IPS-18a (cell line): ENCODE results near the gene RFX6.

Experiments used
- H3K27ac ChIP-seq: one replicate; pipeline ENCODE4 v1.5.1; 2013; ENCODE audit warnings: low read length
- H3K27me3 ChIP-seq: one replicate; pipeline ENCODE4 v1.6.1; 2013; ENCODE audit warnings: mild to moderate bottlenecking, low read length; ENCODE audit not compliant: control insufficient read depth, insufficient read depth
- H3K36me3 ChIP-seq: one replicate; pipeline ENCODE4 v1.6.1; 2013; ENCODE audit warnings: low read depth, low read length; ENCODE audit not compliant: control insufficient read depth
- H3K4me1 ChIP-seq: one replicate; pipeline ENCODE4 v1.6.1; 2013; ENCODE audit warnings: low read depth, low read length; ENCODE audit not compliant: control insufficient read depth
- H3K4me3 ChIP-seq: one replicate; pipeline ENCODE4 v1.5.1; 2013; ENCODE audit warnings: low read length
- H3K9ac ChIP-seq: one replicate; pipeline ENCODE4 v1.6.1; 2013; ENCODE audit warnings: mild to moderate bottlenecking, low read length, moderate library complexity
- H3K9me3 ChIP-seq: one replicate; pipeline ENCODE4 v1.6.1; 2013; ENCODE audit warnings: low read depth, low read length; ENCODE audit not compliant: control insufficient read depth

RFX6 gene

GRCh38 chr6:116948533-116949304 lies 71.7 kb downstream of the RFX6 start:
- Histone ChIP-seq H3K36me3 (no peaks in the 10 kb centered on the region), H3K27ac (no peak overlapping the region), H3K4me3 (no peak overlapping the region), H3K9me3 (no peaks in the 10 kb centered on the region), H3K27me3 (no peaks in the 10 kb centered on the region), H3K4me1 (no peaks in the 10 kb centered on the region), H3K9ac (no peak overlapping the region)

GRCh38 chr6:116949964-116950363 lies 72.9 kb downstream of the RFX6 start:
- Histone ChIP-seq H3K36me3 (no peaks in the 10 kb centered on the region), H3K4me1 (no peaks in the 10 kb centered on the region), H3K9ac (no peak overlapping the region), H3K27me3 (no peaks in the 10 kb centered on the region), H3K4me3 (no peak overlapping the region), H3K9me3 (no peaks in the 10 kb centered on the region), H3K27ac (no peak overlapping the region)

- Histone ChIP-seq H3K36me3 (no peaks in the 10 kb centered on the region), H3K9ac (no peak overlapping the region), H3K27me3 (no peaks in the 10 kb centered on the region), H3K9me3 (no peaks in the 10 kb centered on the region), H3K4me3 (no peak overlapping the region), H3K4me1 (no peaks in the 10 kb centered on the region), H3K27ac (no peak overlapping the region)
These were observed 77.3 kb downstream of the RFX6 start for GRCh38 chr6:116954335-116954734.

GRCh38 chr6:116954938-116955337 lies 77.9 kb downstream of the RFX6 start:
- H3K4me3 ChIP-seq: no peak overlapping the region
- no peaks in the 10 kb centered on the region for H3K9me3 ChIP-seq
- no peak overlapping the region for H3K27ac ChIP-seq
- H3K9ac ChIP-seq: no peak overlapping the region
- H3K27me3 ChIP-seq: no peaks in the 10 kb centered on the region
- no peaks in the 10 kb centered on the region for H3K36me3 ChIP-seq
- no peaks in the 10 kb centered on the region for H3K4me1 ChIP-seq

- Histone ChIP-seq H3K9me3 (no peaks in the 10 kb centered on the region), H3K4me1 (no peaks in the 10 kb centered on the region), H3K36me3 (no peaks in the 10 kb centered on the region), H3K4me3 (no peak overlapping the region), H3K9ac (no peak overlapping the region), H3K27me3 (no peaks in the 10 kb centered on the region), H3K27ac (no peak overlapping the region)
These were observed 78.7 kb downstream of the RFX6 start for GRCh38 chr6:116955773-116956172.

- H3K27me3 ChIP-seq: no peaks in the 10 kb centered on the region
- H3K27ac ChIP-seq: no peak overlapping the region
- no peaks in the 10 kb centered on the region for H3K36me3 ChIP-seq
- H3K9me3 ChIP-seq: no peaks in the 10 kb centered on the region
- no peaks in the 10 kb centered on the region for H3K4me1 ChIP-seq
- no peak overlapping the region for H3K4me3 ChIP-seq
- no peak overlapping the region for H3K9ac ChIP-seq
These were observed 86.9 kb downstream of the RFX6 start for GRCh38 chr6:116963972-116964371.

- H3K4me3 ChIP-seq: no peak overlapping the region
- no peaks in the 10 kb centered on the region for H3K27me3 ChIP-seq
- H3K36me3 ChIP-seq: no peaks in the 10 kb centered on the region
- no peaks in the 10 kb centered on the region for H3K9me3 ChIP-seq
- H3K4me1 ChIP-seq: peaks cover 3% of the 10 kb centered on the region
- no peak overlapping the region for H3K27ac ChIP-seq
- H3K9ac ChIP-seq: no peak overlapping the region
These were observed 89.9 kb downstream of the RFX6 start for GRCh38 chr6:116966675-116967576.

GRCh38 chr6:116969211-116969863 lies 92.3 kb downstream of the RFX6 start:
- Histone ChIP-seq H3K27ac (no peak overlapping the region), H3K9ac (no peak overlapping the region), H3K4me1 (peaks cover 3% of the 10 kb centered on the region), H3K9me3 (no peaks in the 10 kb centered on the region), H3K4me3 (no peak overlapping the region), H3K36me3 (no peaks in the 10 kb centered on the region), H3K27me3 (no peaks in the 10 kb centered on the region)

GRCh38 chr6:116971959-116972358 lies 94.9 kb downstream of the RFX6 start:
- no peak overlapping the region for H3K9ac ChIP-seq
- no peaks in the 10 kb centered on the region for H3K9me3 ChIP-seq
- no peak overlapping the region for H3K27ac ChIP-seq
- H3K27me3 ChIP-seq: no peaks in the 10 kb centered on the region
- H3K4me3 ChIP-seq: no peak overlapping the region
- peaks cover 3% of the 10 kb centered on the region for H3K4me1 ChIP-seq
- no peaks in the 10 kb centered on the region for H3K36me3 ChIP-seq

GRCh38 chr6:116973976-116974375 lies 96.9 kb downstream of the RFX6 start:
- no peaks in the 10 kb centered on the region for H3K9me3 ChIP-seq
- H3K27me3 ChIP-seq: no peaks in the 10 kb centered on the region
- H3K36me3 ChIP-seq: no peaks in the 10 kb centered on the region
- H3K4me1 ChIP-seq: peaks cover 3% of the 10 kb centered on the region
- no peak overlapping the region for H3K4me3 ChIP-seq
- H3K9ac ChIP-seq: no peak overlapping the region
- H3K27ac ChIP-seq: no peak overlapping the region

- Histone ChIP-seq H3K9ac (no peak overlapping the region), H3K27me3 (no peaks in the 10 kb centered on the region), H3K4me3 (no peak overlapping the region), H3K4me1 (peaks cover under 1% of the 10 kb centered on the region), H3K9me3 (no peaks in the 10 kb centered on the region), H3K27ac (no peak overlapping the region), H3K36me3 (no peaks in the 10 kb centered on the region)
These were observed 97.7 kb downstream of the RFX6 start for GRCh38 chr6:116974526-116975316.
